Measurements from ENCODE around the gene PTBP2. TPM values are rescaled to one million over a fixed set of nuclear protein-coding genes. Genes with fewer than 3 reads are reported as not detected.

Gene PTBP2
- total and polyA plus RNA-seq, 2 experiments from 2014 or later = 6.7 to 60.7 TPM

- H3K27me3 ChIP-seq = no peaks in the 10 kb centered on the region
- no peak overlapping the region for H3K4me3 ChIP-seq
- no peak overlapping the region for H3K27ac ChIP-seq
- DNase-seq (ENCODE audit: low spot score) = no peak
- WGBS (ENCODE audit: low lambda C conversion rate, missing lambda C conversion rate) = 95% methylated on average over 3 of the region's 3 CpGs
- H4K20me1 ChIP-seq (ENCODE audit: insufficient read depth, poor library complexity, severe bottlenecking) = peaks cover 51% of the 10 kb centered on the region
- H3K9me3 ChIP-seq (ENCODE audit: low read depth) = no peaks in the 10 kb centered on the region
- H3K79me2 ChIP-seq = peaks cover 97% of the 10 kb centered on the region
- H3K9me2 ChIP-seq (replicated peaks; ENCODE audit: insufficient read depth) = no peaks in the 10 kb centered on the region
- H3K4me2 ChIP-seq = no peak overlapping the region
- H3K36me3 ChIP-seq (replicated peaks; ENCODE audit: insufficient read depth, low read depth) = peaks cover 3% of the 10 kb centered on the region
- H3K4me1 ChIP-seq (ENCODE audit: insufficient read depth) = no peaks in the 10 kb centered on the region
- H2AFZ ChIP-seq = no peak overlapping the region
- TF ChIP-seq EZH2 (IDR thresholded peaks at IDR 0.05; ENCODE audit: borderline replicate concordance) = no peak
- no peak for TF ChIP-seq CTCF (IDR thresholded peaks at IDR 0.05; ENCODE audit: poor library complexity)
- no peak for TF ChIP-seq EZH2phosphoT487 (IDR thresholded peaks at IDR 0.05; ENCODE audit: low read depth, severe bottlenecking, unreplicated experiment)
Measured at GRCh38 chr1:96748078-96748477, 26.5 kb downstream of the PTBP2 start.

GRCh38 chr1:96749618-96750017 lies 28.0 kb downstream of the PTBP2 start:
- TF ChIP-seq EZH2 (IDR thresholded peaks at IDR 0.05; ENCODE audit: borderline replicate concordance) (no peak), CTCF (IDR thresholded peaks at IDR 0.05; ENCODE audit: poor library complexity) (no peak), EZH2phosphoT487 (IDR thresholded peaks at IDR 0.05; ENCODE audit: low read depth, severe bottlenecking, unreplicated experiment) (no peak)
- Histone ChIP-seq H3K79me2 (peaks cover 85% of the 10 kb centered on the region), H4K20me1 (ENCODE audit: insufficient read depth, poor library complexity, severe bottlenecking) (peaks cover 43% of the 10 kb centered on the region), H3K9me3 (ENCODE audit: low read depth) (no peaks in the 10 kb centered on the region), H3K4me3 (no peak overlapping the region), H2AFZ (no peak overlapping the region), H3K27ac (no peak overlapping the region), H3K27me3 (no peaks in the 10 kb centered on the region), H3K36me3 (replicated peaks; ENCODE audit: insufficient read depth, low read depth) (peaks cover 3% of the 10 kb centered on the region), H3K4me1 (ENCODE audit: insufficient read depth) (no peaks in the 10 kb centered on the region), H3K9me2 (replicated peaks; ENCODE audit: insufficient read depth) (no peaks in the 10 kb centered on the region), H3K4me2 (no peak overlapping the region)
- 71% methylated on average over 2 of the region's 2 CpGs for WGBS (ENCODE audit: low lambda C conversion rate, missing lambda C conversion rate)
- no peak for DNase-seq (ENCODE audit: low spot score)

DNA sequence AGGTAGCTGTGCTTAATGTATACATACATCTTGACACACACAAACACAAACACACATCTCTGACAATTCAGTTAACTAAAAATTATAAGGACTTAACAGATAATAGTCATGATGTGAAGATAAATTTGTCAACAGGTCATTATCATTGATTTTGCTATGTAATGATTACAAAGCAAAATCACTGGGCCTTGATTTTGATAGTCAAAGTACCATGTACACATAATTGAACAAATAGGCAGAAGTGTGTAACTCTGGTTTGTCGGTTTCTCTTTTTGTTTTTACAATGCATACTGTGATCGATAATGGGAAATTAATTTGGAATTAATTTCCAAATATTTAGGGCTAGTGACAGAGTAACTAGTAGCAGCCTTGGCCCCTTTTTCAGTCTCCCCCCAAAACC lies 30.8 kb downstream of the PTBP2 start:
- WGBS (ENCODE audit: low lambda C conversion rate, missing lambda C conversion rate) = 97% methylated on average over 2 of the region's 2 CpGs
- peaks cover 63% of the 10 kb centered on the region for H3K79me2 ChIP-seq

More for the DNA sequence above, 30.8 kb downstream of the PTBP2 start:
- Histone ChIP-seq H3K4me3 (no peak overlapping the region), H3K27ac (no peak overlapping the region), H3K4me2 (no peak overlapping the region), H4K20me1 (ENCODE audit: insufficient read depth, poor library complexity, severe bottlenecking) (peaks cover 28% of the 10 kb centered on the region), H3K4me1 (ENCODE audit: insufficient read depth) (no peaks in the 10 kb centered on the region), H3K36me3 (replicated peaks; ENCODE audit: insufficient read depth, low read depth) (peaks cover 3% of the 10 kb centered on the region), H3K9me2 (replicated peaks; ENCODE audit: insufficient read depth) (no peaks in the 10 kb centered on the region), H2AFZ (no peak overlapping the region), H3K9me3 (ENCODE audit: low read depth) (no peaks in the 10 kb centered on the region), H3K27me3 (no peaks in the 10 kb centered on the region)
- DNase-seq (ENCODE audit: low spot score) = no peak
- TF ChIP-seq EZH2phosphoT487 (IDR thresholded peaks at IDR 0.05; ENCODE audit: low read depth, severe bottlenecking, unreplicated experiment) (no peak), CTCF (IDR thresholded peaks at IDR 0.05; ENCODE audit: poor library complexity) (no peak), EZH2 (IDR thresholded peaks at IDR 0.05; ENCODE audit: borderline replicate concordance) (no peak)
